ENCODE data around the gene PLCZ1. TPM values are rescaled to one million over a fixed set of nuclear protein-coding genes. Genes with fewer than 3 reads are reported as not detected.

Gene PLCZ1
- total RNA-seq, 4 donors from 2014 or later, result not detected

DNA sequence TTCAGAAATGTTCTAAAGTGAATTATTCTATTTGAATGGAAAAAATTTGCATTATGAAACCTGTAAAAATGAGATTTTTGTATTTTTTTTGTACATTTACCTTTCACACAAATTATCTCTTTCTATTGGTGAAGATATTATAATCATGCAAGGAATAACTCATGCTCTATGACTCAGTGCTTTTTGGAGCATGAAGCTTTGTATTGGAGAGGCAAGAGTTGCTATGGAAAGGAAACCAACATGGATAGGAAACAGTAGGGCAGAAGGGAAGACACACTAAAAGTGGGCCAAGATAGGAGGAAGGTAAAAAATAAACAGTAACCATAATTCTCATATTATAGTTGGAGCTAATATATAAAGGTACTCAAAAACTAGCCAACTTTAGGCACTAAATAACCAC is 79.0 kb downstream of the PLCZ1 start:
- Histone ChIP-seq H3K27ac (no peak overlapping the region), H3K4me1 (no peaks in the 10 kb centered on the region), H3K27me3 (no peaks in the 10 kb centered on the region), H3K36me3 (no peaks in the 10 kb centered on the region), H3K4me3 (no peak overlapping the region), H3K9me3 (peaks cover 0 to 32% (median 0%) of the 10 kb centered on the region in 4 donors)
- no peak for DNase-seq (ENCODE audit: low spot score in 2 of 2)
- no peak for TF ChIP-seq EP300 (IDR thresholded peaks at IDR 0.05)
- TF ChIP-seq, protein P1, sequence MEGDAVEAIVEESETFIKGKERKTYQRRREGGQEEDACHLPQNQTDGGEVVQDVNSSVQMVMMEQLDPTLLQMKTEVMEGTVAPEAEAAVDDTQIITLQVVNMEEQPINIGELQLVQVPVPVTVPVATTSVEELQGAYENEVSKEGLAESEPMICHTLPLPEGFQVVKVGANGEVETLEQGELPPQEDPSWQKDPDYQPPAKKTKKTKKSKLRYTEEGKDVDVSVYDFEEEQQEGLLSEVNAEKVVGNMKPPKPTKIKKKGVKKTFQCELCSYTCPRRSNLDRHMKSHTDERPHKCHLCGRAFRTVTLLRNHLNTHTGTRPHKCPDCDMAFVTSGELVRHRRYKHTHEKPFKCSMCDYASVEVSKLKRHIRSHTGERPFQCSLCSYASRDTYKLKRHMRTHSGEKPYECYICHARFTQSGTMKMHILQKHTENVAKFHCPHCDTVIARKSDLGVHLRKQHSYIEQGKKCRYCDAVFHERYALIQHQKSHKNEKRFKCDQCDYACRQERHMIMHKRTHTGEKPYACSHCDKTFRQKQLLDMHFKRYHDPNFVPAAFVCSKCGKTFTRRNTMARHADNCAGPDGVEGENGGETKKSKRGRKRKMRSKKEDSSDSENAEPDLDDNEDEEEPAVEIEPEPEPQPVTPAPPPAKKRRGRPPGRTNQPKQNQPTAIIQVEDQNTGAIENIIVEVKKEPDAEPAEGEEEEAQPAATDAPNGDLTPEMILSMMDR (IDR thresholded peaks at IDR 0.05), result no peak
- TF ChIP-seq POLR2A (IDR thresholded peaks at IDR 0.05), result no peak

DNA sequence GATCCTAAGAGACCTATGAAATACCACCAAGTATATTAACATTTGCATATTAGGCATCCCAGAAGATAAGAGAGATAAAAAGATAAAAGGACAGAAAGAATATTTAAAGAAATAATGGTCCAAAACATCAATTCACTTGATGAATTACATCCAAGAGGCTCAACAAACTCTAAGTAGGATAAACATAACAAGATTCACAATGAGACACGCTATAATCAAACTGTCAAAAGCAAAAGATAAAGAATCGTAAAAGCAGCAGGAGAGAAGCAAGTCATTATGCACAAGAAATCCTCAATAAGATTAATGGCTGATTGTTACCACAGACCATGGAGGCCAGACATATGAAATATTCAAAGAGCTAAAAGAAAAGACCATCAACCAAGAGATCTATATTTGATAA is 79.6 kb downstream of the PLCZ1 start:
- TF ChIP-seq POLR2A (IDR thresholded peaks at IDR 0.05) (no peak), EP300 (IDR thresholded peaks at IDR 0.05) (no peak)
- TF ChIP-seq, protein P1 (IDR thresholded peaks at IDR 0.05), result no peak
- no peak overlapping the region for H3K27ac ChIP-seq
- WGBS, 2 donors, result 84 to 85% methylated on average over 2 of the region's 2 CpGs
- no peak for DNase-seq (ENCODE audit: low spot score in 2 of 2)
- no peaks in the 10 kb centered on the region for H3K4me1 ChIP-seq
- no peaks in the 10 kb centered on the region for H3K27me3 ChIP-seq
- peaks cover 0 to 31% (median 0%) of the 10 kb centered on the region in 4 donors for H3K9me3 ChIP-seq
- no peaks in the 10 kb centered on the region for H3K36me3 ChIP-seq
- H3K4me3 ChIP-seq, result no peak overlapping the region

DNA sequence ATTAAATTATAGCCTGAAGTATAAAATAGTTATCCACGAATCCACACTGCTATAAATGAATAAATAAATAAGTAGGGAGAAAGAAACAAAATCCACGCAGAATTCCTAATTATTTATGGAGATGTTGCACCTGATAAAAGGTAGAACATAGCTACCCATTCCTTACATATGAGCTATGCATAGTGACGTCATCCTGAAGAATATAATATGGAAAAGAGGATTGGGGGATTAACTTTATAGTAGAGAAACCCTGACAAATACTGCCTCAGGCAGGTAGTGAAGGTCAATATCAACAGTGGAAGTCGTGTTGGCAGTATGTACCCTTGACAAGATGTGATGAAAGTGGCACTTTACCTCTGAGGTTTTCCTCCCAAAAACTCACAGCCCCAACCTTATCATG is 82.5 kb downstream of the PLCZ1 start:
- Histone ChIP-seq H3K9me3 (peaks cover 0 to 19% (median 0%) of the 10 kb centered on the region in 4 donors), H3K27ac (no peak overlapping the region), H3K4me1 (no peaks in the 10 kb centered on the region), H3K4me3 (no peak overlapping the region), H3K36me3 (no peaks in the 10 kb centered on the region), H3K27me3 (no peaks in the 10 kb centered on the region)
- WGBS, 2 donors, result 83 to 85% methylated on average over 4 of the region's 4 CpGs
- DNase-seq (ENCODE audit: low spot score in 2 of 2), result no peak
- no peak for TF ChIP-seq EP300 (IDR thresholded peaks at IDR 0.05)
- TF ChIP-seq POLR2A (IDR thresholded peaks at IDR 0.05), result no peak
- TF ChIP-seq, protein P1 (IDR thresholded peaks at IDR 0.05), result no peak

DNA sequence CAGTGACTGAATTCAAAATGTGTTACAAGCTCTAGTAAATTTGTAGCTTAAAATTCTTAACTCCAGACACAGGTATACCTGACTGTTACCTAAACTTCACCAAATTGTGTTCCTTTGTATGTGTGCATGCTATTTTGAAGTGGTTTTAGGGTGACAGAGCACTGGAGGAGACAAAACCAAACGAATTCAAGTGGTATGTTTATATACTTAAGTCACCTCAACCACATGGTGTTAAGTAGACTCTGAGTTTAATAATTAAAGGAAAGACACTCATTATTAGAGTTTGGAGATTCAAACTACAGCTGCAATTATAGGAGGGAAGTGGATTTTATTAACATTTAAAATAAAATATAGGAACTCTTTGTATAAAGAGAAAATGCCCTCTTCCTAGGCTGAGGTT is 84.3 kb downstream of the PLCZ1 start:
- WGBS, 2 donors, result 31 to 38% methylated on average over 1 of the region's 1 CpG
- no peak overlapping the region for H3K27ac ChIP-seq
- no peak for DNase-seq (ENCODE audit: low spot score in 2 of 2)
- no peak overlapping the region for H3K4me3 ChIP-seq
- no peaks in the 10 kb centered on the region for H3K27me3 ChIP-seq
- no peaks in the 10 kb centered on the region for H3K36me3 ChIP-seq
- TF ChIP-seq POLR2A (IDR thresholded peaks at IDR 0.05) (no peak), EP300 (IDR thresholded peaks at IDR 0.05) (no peak)
- TF ChIP-seq, protein P1 (IDR thresholded peaks at IDR 0.05), result no peak
- peaks cover 0 to 14% (median 0%) of the 10 kb centered on the region in 4 donors for H3K9me3 ChIP-seq
- no peaks in the 10 kb centered on the region for H3K4me1 ChIP-seq

DNA sequence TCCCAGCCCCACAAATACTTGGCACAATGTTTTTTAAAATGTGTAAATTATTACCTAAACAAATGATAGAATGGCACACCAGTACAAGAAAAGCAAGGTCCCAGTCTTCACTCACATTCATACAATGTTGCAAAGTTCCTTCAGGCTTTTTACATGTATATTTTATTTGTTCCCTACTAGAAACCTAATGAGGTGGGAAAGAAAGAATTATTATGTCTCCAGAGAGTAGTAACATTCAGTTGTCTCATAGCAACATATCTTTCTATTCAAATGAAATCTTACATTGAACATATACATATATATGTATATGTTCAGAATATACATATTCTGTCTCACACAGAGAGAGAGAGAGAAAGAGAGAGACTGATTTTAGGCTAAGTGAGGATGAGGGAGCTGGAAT is 85.2 kb downstream of the PLCZ1 start:
- TF ChIP-seq POLR2A (IDR thresholded peaks at IDR 0.05) (no peak), EP300 (IDR thresholded peaks at IDR 0.05) (no peak)
- TF ChIP-seq, protein P1 (IDR thresholded peaks at IDR 0.05), result no peak
- DNase-seq (ENCODE audit: low spot score in 2 of 2), result no peak
- H3K27ac ChIP-seq, result no peak overlapping the region
- no peaks in the 10 kb centered on the region for H3K27me3 ChIP-seq
- H3K9me3 ChIP-seq, result peaks cover 0 to 6% (median 0%) of the 10 kb centered on the region in 4 donors
- no peaks in the 10 kb centered on the region for H3K4me1 ChIP-seq
- H3K36me3 ChIP-seq, result no peaks in the 10 kb centered on the region
- no peak overlapping the region for H3K4me3 ChIP-seq
